Glomerular endothelial cell (primary cell): ENCODE data around the gene DGKI. TPM values are rescaled to one million over a fixed set of nuclear protein-coding genes. Genes with fewer than 3 reads are reported as not detected.

ENCODE experiments used
- DNase-seq: peaks from one replicate; pipeline ENCODE4 v3.0.0-alpha.2; 2011; ENCODE audit warnings: low read depth, low spot score; ENCODE audit errors: extremely low read depth
- total RNA-seq: library from RNA; depleted of rRNA; stranded (reverse); fragments of >200 nt; gene quantifications from 2 replicates; pipeline ENCODE4 v1.2.3, GENCODE V29; 2015

The DGKI gene
- total RNA-seq: 1.4 and 6.2 TPM in 2 replicates

DNA sequence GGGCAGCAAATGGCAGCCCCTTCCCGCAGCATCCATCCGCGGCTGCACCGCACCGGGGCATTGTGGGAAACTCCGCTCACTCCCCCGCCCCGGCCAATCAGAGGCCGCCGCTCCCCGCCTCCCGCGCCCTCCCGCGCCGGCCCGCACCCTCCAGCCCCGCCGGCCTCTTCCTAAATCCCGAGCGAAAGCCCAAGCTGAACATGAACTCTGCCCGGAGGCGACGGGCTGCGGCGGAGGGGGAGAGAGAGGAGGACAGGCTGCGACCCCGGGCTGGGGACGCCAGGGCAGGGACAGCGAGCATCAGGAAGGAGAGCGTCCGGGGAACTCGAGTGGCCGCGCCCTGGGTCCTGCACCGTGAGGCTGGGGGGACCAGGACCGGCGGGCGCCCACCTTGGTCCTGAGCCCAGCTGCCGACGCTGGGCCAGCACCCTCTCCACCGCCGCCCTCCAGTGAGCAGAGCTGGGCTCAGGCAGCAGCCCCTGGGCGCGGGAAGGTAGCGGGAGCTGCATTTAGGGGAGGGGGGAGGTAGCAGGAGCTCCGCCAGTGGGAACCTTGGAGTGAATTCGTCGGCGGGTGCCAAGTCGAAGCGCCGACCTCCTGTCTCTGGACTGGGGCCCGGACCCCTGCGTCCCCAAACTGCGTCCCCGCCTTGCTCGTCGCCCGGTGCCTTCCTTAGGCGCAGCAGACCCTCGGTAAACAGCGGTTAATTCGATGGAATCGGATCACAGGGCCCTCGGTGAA is at the start of gene DGKI:
TSS of gene DGKI (minus strand) at position 148 of the 741 bp plus-strand sequence.
- DNase-seq: no peak

DNA sequence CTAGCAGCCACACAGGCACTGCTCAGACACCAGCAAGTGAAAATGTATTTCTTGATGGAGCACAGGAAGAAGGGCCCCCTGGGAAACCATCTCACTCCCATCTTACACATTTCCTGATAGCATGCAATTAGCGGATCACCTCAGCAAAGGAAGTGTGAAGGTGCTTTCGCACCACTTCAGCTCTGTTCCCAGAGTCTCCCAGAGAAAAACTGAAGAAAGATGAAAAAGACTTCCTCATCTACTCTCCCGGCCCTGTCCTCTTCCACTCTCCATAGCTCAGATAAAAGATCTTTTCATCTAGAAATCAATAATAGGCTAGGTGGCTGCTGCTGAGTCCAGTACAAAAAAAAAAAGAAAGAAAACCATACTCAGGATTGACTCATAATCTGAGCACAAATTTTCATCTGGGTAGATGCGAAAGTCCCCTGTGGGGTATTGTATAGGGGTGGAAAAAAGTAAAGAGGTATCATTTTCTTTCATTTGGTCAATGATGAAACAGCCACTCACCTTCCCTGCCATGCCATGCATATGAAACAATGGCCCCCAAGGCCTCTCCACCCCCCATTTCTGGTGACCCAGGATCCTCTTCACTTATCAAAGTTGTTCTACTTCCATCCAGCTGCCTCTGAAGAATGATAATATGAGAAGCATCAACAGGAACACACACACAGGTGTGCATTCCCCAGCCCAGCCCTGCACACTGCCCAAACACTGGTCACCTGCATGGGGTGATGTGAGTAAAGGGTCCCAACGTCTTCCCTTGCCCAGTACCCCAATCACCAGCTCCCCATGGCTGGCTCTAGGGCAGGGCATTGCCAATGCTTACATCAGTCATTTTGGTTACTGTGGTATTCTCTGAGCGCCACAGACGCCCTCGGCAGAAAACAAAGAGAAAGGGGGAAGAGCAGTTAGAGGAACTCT is 48.8 kb upstream of the DGKI start:
- no peak for DNase-seq

DNA sequence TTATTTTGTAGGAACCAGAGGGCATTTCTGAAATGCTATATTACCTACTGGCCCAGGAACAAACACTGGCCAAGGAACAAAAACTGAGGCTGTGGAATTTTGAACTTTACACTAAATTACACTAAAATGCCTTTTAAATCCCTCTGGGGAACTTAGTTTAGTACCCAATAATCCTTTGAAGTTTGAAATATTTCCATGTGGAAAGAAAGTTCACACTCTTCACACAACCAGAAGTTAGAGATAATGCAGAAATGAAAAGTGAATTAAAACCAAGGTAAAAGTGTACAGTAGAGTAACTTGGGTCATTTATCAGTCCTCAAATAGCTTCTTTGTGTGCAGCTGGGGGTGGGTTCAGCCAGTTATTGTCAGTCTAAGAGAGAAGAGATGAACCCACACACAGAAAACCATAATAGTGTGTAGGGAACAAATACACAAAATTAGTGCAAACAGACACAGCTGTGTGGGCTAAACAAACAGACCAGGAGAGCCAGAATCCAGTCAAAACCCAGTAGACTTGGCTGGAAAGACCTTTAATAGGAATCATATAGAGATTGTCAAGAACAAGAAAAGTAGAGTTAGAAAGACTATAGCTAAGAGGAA is 46.5 kb upstream of the DGKI start:
- no peak for DNase-seq

DNA sequence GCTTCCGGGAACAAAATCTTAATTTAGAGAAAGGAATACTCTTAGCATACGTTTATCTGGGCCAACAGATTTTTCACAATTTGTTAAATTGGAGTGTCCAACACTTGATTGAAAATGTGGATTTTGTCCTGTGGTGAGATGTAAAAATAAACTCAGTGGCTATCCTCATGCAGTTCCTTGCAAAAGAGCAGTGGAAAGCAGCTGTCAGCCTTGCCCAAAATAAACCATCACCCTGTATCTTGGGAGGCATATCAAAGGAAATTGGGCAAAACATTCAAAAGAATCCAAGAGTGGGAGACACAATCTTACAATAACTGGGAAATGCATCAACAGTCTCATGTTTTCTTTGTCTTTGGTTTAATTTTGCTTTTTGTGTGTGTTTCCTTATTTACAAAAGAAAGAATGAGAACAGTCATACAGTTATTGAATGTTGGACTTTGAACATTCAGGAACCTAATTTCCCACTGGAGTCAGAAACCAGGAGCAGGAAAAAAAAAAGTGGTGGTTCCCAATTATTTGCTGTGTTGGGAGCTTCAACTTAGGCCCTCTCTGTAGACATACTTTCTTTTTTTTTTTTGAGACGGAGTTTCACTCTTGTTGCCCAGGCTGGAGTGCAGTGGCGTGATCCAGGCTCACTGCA is 44.4 kb upstream of the DGKI start:
- DNase-seq: no peak

DNA sequence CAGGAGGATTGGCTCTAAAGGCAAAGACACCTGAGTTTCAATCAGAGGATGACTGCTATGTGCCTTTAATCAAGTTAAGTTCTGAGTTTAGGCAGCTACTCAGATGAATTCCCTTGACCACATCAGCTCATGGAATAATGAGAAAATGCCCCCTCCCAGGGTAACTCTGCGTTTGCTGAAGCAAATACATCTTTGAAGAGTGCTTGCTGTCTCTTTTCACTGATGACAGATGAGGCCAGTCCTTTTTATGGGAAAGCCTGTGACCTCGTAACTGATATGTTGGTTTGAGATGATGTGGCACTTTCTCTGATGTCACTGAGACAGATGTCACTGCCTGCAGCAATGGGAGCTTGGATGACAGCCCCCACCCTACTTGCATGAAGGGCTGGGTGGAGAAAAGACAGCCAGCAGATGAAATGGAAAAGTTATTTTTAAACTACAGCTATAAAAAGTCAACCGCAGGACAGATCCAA is 43.7 kb upstream of the DGKI start:
- DNase-seq: no peak

DNA sequence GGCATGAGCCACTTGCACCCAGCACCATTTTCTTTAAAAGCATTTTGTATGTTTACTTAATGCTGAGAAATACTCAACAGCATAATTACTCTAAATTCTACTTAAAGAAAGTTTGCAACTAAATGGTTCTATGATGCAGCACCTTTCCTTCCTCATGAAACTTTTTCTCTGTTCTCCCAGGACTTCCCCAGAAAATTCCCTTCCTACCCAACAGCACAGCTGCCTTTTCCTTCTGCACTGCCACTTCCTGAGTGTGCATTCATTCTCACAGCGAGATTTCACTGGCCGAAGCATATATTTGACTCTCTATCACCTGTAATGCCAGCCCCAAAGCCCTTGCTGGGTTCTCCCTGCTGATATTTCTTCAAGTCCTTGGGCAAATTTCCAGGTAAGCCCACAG is 41.5 kb upstream of the DGKI start:
- DNase-seq: no peak

DNA sequence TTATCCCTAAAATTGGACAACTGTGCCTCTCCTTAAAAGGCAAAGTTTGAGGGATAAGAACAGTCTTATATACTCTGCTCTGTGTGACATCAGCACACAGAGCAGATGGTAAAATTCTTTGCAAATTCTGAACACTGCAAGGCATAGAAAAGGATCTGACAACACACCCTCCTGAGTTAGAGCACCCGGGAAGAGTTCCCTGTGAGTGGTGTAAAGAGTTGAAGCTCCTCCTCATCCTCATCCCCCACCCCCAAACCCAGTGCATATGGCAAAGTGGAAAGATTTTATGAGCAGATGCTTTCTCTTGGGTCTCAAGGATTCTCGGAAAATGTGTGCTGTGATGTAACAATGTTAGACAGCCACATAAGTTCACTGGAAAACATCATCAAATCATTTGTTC is 40.0 kb upstream of the DGKI start:
- DNase-seq: no peak

DNA sequence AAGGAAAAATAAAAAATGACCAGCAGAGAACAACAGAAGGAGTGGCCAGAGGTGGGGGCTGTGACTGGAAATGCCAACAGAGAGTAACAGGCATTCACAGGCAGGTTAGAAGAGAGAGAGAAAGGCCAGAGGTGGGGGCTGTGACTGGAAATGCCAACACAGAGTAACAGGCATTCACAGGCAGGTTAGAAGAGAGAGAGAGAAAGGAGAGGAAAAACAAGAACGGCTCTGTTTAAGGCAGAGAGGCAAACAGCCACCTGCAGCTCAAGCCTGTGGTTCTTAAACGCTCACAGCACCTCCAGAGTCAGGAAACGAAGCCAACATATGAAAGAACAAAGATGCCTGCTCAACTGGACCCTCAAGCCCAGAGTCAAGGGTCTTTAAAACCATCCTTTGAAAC is 39.5 kb upstream of the DGKI start:
- DNase-seq: no peak

DNA sequence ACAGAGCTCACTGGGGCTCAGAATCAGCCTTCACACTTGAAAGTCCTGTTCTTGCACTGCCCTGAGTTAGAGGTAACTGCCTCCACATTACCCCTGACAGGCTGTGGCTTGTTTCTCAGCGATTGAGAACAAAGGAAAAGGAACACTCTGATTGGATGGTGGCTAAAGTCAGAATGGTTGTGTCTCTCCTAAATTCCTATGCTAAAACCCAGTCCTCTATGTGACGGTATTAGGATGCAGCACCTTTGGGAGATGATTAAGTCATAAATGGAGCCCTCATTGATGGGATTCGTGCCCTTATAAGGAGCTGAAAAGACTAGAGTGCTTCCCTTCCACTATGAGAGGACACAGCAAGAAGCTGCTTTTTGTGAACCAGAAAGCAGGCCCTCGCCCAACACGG is 38.9 kb upstream of the DGKI start:
- no peak for DNase-seq

DNA sequence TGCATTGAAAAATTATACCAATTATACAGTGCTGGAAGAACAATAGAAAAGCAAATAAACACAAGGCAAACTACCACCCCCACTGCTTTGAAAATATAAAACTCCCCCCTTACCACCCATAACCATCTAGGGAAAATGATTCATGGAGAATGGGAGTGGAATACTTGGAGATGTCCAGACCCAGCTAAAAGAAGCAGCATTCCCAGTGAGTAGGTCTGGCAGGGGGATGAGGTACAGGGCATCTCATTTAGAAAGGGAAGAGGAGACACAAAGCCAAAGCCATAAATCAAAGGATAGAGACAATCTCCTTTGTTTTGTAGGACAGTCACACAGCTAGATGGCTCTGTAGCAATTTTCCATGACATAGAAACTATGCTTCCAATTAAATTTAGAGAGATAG is 36.0 kb upstream of the DGKI start:
- no peak for DNase-seq

DNA sequence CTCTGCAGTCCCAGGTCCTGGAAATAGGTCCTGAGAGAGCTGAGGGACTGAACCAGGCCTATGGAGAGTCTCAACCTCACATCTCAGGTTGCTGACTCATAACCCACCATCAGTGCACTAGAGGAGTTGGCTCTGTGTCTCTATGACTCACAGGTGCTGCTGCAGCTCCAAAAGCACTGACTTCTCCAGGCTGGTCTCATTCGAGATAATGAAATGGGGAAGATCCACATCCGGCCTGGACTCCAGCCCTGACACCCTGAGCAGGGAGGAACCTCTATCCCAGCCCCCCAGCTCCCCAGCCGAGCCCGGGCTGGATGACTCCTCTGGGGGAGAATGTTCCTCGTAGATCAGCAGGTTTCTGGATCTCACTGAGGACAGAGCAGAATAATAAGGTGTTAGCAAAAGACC is 35.5 kb upstream of the DGKI start:
- no peak for DNase-seq

DNA sequence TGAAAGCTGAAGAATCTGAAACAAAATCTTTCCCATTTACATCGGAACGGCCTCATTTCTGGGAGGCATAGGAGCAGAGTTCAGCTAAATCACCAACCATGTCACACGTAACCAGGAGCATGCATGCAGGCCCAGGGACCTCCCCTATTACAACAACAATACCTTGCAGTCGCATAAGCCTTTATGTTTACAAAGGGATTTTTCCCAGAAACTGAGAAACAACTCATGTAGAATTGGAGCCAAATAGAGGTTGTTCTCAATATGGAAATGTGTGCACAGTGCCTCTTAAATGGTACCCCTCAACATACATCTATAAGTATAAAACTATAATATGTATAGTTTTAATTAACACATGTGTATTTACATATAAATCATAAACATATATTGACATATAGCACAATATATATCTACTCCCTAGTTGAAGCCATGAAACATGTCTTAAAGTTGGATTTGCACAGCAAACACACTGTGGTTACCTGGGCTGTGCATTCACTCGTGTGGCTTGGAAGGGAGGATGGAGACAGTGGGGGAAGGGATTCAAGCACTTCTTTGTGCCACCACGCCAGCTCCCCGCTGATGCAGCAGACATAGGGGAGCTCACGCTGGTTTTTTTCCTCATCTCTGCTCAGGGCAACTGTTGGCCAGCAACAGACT is 35.0 kb upstream of the DGKI start:
- no peak for DNase-seq

DNA sequence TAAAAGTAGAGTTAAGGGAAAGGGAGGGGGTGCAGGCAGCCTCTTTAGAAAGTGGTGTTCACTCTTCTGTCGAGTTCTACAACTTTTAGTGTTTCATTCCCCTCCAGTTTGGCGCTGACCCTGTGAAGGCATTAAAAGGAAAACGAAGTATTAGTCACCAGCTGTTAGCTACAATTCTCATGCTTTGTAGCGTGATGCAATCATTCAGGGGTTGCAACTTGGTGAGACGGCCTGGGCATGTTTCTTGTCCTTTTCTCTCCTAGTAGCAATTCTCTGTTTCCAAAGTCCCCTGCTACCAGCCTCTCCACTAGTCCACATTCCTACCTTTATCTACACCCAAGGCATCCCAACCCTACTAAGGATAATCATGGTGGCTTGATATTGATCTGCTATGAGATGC is 33.7 kb upstream of the DGKI start:
- DNase-seq: no peak

DNA sequence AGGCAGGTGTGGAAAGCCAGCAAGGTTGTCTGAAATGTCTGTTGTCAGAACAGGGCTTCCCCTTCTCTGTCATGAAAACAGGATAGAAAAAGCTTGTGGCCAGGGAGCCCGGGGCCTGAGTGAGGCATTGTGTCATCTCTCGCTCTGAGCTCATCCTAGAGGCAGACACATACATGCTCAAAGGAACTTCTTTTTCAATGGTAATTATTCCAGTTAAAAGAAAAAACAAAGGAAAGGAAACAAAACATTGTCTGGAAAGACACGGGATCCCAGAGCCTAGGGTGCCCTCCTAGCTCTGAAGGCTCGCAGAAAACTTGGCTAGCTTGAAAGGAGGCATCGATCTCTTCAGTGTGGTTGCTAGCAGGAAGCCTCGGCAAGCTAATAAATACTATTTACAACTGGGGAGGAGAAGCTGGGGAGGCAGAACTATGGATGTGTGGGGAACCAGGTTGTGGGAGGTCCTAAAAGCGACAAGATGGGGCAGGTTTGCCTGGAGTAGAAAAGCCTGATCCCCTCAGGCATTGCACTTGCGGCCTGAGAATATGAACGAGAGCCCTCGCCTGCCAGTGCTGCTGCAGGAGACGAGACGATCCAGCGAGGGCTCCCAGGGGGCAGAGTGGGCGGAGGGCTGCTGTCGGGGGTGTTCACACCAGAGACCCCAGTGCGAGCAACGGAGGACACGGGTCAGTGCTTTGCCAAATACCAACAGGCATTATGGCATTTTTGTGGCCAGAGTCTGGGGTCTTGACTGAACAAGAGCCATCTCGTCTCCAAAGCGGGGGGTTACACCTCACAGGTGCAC is 32.8 kb upstream of the DGKI start:
- DNase-seq: no peak

DNA sequence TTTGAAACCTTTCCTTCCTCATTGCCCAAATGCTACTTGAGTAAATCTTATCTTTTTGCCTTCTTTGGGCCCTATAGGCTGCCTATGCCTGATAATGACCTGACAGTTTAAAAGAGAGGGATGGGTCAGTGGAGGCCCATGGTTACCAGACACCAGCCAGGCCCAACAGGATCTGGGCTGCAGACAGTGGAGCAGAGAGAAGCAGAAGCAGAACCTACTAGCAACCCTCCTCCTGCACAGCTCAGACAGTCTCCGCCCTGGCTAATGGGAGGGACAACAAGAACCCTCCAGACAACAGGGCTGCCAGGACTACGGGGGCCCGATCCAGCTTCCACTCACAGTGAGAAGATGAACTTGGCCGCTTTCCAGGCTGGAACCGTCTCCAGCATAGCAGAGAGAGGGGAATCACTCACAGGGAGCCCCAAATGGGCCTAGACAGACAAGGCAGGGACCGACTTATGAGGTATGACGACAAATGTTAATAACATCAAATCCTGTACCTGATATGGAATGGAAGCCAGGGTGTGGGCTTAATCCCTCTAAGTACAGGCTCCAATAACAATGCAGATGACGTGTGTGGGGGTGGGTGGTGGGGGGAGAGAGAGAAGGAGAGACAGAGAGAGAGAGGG is 31.7 kb upstream of the DGKI start:
- no peak for DNase-seq

DNA sequence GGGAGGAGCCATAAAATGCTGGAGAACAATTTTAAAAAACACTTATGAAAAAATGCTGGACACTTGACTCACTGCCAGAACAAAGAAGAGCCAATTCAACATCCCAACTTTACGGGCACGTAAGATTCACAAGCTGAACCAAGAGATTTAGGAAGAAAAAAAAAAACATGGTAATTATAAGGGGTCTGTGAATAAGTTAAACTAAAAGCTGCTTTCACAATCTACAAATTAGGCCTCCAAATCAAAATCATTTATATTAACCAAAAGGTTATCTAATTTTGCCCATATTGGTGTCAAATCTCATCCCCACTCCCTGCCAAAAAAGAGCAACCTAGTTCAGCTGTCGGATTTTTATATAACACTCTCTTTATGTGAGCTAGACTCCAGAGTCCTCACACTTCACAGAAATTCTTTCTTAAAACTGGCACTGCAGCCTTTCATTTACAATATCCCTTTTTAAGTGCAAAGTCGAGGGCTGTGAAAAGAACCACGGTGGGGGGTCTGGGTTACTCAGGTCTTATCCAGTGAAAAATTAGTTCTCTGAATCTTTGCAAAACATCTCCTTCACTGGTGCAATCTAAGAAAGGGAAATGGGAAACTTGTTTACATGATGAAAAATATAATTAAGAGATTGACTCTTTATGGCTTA is 30.4 kb upstream of the DGKI start:
- DNase-seq: no peak

DNA sequence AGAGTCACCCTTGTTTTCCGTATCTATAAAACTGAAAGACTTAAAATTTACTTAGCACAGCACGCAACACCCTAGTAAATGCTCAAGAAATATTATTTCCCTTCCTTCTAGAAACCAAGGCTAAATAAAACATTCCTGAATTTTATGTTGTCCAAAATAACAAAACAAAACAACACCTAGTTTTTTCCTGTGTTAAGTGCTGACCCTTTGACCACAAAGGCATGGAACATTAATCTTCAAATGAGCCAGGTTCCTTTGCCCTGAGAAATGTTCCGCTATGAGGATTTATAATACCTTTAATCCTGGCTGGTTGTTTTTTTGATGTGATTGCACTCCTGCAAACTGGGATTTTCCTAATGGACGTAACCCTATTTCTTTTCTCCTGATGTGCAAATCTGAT is 29.0 kb upstream of the DGKI start:
- no peak for DNase-seq

DNA sequence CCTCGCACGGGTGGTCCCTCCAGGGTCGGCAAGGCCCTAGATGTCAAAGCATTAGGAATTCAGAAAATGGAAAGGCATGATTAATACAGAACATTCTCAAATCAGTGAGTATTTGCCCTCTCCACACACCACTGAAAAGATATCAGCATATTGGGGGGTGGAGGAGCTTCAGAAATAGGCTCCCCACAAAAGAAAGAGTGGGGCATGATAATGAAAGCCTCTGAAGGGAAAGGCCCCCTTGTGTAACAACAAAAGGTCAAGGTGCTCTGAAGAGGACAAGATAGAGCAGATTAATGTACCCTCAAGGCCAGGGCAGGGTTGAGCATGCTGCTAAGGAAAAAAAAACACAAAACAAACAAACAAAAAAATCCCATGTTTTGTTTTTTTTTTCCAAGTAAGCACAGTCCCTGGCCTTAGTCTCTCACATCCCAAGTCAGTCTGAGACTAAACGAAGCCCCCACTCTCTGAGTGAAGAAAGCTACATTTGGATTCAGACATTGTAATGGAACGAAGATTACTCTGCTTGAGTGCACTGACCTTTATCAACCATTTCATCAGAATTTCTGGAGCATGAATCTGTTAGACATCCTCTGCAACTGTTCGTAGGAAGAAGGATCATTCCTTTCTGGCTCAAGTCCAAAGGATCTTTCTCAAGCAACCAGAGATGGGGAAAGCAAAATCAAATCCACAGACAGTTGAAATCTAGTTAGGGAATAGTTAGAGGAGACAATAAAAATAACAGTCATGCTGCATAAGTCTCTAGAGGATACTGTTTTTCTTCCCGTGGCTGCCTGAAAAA is 27.4 kb upstream of the DGKI start:
- no peak for DNase-seq
